AG08396 (cell line): ENCODE results near the gene MRAP.
"Not testable (repeated sequence)": the region's sequence is repeated elsewhere in the genome, so short reads cannot be mapped to it uniquely, and the experiment has no call there.

ENCODE experiments used
- DNase-seq: peaks from one replicate; pipeline ENCODE4 v3.0.0; 2012; ENCODE audit warnings: low spot score, mixed read lengths

MRAP gene

DNA sequence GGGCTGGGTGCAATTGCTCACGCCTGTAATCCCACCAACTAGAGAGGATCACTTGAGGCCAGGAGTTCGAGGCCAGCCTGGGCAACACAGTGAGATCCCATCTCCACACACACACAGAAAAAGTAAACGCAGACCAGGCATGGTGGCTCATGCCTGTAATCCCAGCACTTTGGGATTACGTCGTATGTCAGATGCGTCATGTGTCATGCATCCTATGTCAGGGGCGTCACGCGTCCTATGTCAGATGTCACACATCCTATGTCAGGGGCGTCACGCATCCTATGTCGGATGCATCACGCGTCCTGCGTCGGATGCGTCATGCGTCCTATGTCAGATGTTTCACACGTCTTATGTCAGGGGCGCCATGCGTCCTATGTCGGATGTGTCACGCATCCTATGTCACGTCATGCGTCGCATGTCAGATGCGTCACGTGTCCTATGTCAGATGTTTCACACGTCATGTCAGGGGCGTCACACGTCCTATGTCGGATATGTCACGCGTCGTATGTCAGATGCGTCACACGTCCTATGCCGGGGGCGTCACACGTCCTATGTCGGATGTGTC is 1.5 kb downstream of the MRAP start:
- no peak for DNase-seq

- DNase-seq, result no peak
These were observed 2.9 kb downstream of the MRAP start for GRCh38 chr21:32301596-32301995.

DNA sequence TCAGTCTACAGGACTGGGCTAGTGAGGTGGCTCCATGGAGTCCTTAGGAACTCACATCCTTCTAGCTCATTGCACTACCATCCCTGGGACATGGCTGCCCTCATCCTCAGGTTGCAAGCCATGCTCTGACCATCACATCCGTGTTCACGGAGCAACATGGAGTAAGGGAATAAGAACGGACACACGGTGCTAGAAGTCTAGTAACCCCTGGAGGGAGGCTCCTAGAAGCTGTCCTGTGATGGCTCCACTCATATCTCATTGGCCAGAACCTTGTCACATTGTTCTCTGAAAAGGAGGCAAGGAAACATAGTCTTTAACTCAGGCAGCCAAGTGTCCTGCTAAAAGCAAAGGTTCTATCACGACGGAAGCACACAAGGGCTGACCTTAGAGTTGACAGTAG is 3.9 kb downstream of the MRAP start:
- DNase-seq, result no peak

DNA sequence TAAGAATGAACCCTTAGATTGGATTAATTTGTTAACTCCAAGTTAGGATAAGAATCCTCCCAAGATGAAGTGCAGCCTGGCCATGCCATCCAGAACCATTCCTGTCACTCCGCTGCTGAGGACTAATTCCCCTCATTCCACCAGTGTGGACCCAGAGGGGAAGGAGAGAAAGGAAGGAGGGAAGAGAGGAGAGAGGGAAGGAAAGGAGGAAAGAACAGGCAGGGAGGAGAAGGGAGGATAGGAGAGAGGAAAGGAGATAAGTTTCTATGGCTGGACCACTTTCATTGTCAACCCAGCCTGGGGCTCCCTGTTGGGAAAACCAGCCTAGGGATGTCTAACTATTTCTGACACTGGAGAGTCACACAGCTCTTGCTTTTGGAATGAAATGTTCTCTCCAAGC is 4.7 kb downstream of the MRAP start:
- DNase-seq, result no peak

DNA sequence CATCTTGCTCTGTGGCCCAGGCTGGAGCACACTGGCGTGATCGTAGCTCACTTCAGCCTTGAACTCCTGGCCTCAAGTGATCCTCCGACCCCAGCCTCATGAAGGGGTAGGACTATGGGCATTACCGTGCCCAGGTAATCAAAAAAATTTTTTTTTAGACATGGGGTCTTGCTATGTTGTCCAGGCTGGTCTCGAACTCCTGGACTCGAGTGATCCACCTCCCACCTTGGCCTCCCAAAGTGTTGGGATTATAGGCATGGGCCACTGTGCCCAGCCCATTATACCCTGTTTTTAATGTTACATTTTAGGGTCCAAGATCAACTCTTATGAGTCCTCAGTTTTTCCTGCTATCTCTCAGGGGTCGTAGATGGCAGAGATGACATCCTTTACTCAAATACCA is 6.3 kb downstream of the MRAP start:
- DNase-seq, result no peak

GRCh38 chr21:32306021-32306780 is 7.5 kb downstream of the MRAP start:
- DNase-seq, result no peak

DNA sequence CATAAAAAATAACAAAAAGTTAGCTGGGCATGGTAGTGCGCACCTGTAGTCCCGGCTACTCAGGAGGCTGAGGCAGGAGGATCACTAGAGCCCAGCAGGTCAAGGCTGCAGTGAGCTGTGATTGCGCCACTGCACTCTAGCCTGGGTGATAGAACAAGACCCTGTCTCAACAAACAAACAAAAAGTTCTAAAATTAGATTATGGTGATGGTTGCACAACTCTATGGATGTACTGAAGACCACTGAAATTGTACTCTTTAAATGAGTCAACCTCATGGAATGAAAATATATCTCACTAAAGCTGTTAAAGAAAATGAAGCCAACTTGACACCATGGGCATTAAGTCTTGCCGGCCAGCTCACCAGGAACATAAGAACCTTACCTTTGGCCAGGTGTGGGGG is 9.1 kb downstream of the MRAP start:
- DNase-seq, result no peak

- DNase-seq, result no peak
These were observed 10.0 kb downstream of the MRAP start for GRCh38 chr21:32308696-32309095.

- no peak for DNase-seq
These were observed 11.3 kb downstream of the MRAP start for GRCh38 chr21:32309906-32310460.

DNA sequence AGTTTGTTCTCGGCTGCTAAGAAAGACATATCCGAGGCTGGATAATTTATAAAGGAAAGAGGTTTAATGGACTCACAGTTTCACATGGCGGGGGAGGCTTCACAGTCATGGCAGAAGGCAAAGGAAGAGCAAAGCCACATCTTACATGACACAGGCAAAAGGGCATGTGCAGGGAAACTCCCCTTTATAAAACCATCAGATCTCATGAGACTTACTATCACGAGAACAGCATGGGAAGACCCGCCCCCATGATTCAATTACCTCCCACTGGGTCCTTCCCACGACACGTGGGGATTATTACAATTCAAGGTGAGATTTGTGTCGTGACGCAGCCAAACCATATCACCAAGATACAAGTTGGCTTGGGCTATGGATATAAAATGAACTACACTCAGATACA is 12.3 kb downstream of the MRAP start:
- not testable (repeated sequence) for DNase-seq

DNA sequence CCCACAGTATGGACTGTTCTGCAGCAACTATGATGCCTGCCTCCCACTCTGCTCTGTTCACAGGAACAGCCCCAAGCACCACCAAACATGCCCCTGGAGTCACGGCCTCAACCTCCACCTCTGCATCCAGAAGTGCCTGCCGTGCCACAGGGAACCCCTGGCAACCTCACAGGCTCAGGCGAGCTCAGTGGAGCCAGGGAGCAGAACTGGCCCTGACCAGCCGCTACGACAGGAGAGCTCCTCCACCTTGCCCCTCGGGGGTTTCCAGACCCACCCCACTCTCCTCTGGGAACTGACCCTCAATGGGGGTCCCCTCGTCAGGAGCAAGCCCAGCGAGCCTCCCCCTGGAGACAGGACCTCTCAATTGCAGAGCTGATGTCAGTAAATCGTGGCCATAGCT is 13.0 kb downstream of the MRAP start:
- no peak for DNase-seq

DNA sequence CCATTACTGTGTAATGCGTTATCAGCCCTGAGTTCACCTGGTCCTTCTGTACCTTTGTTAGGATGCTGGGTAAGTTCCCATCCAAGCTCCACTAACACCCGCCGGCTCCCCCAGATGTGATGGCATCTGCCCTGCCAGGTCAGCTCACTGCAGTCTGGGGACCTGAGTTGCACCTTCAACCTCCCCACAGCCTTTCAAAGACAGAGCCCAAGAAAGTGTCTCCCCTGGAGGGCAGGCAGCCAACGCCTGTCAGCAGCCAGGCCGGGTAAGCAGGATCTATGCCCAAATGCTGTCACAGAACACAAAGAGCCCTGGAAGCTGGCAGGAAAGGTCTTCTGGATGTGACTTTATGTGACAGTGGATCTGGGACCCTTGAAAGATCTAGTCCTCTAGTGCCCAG is 13.7 kb downstream of the MRAP start:
- DNase-seq, result no peak

GRCh38 chr21:32312976-32313375 is 14.3 kb downstream of the MRAP start:
- no peak for DNase-seq

DNA sequence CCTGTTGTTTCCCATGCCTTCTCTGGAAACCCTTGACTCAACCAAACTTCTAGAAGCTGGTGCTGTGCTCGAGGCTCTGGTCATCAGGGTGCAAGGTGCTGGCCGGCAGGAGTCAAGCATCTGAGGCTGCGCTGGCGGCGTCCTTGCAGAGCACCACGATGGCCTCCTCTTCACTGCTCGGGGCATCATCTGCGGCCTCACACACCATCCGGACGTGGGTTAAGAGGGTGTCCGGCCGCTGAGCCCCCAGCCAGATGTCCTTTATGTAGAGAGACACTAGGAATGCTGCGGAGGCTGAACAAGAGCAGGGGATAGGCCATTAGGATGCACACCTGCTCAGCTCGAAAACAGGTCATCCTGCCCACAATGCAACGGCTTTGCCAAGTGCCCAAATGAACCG is 16.2 kb downstream of the MRAP start:
- DNase-seq, result no peak

- no peak for DNase-seq
These were observed 17.0 kb downstream of the MRAP start for GRCh38 chr21:32315511-32316281.

DNA sequence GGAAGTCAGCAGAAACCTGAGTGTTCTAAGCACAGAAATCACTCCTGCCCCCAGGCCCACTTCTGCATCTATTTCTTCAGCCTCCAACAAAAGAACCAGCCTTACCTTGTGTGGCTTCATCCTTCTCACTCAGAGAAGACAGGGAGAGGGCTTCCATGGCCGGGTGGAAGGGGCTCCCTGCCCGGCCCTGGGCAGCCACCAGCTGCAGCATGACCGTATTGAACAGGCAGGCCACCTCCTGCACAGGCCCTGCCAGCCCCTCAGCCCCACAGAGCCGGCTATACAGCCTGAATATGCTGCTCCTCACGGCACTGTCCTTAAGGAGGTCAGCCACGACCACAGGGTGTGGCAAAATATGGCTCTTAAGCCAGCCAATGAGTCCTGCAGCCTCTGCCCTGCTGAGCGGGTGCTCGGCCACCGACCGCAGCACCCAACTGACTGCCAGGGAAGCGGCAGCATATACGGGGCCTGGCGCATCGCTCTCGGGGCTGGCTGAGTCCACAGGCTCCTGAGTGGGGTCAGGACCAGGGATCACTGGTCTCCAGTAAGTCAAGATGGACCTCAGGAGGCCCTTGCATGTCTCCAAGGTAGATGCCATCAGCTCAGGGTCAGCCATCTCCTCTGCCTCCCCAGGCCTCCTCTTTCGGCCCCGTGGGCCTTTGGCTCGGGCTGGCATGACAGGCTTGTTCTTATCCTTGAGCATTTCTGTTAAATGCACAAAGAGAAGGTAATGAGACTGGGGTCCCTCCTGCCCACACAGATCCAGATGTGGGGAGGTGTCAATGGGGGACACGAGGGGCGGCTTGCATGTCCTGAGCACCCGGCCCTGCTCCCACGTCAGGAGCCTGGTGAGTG is 17.9 kb downstream of the MRAP start:
- DNase-seq, result no peak

DNA sequence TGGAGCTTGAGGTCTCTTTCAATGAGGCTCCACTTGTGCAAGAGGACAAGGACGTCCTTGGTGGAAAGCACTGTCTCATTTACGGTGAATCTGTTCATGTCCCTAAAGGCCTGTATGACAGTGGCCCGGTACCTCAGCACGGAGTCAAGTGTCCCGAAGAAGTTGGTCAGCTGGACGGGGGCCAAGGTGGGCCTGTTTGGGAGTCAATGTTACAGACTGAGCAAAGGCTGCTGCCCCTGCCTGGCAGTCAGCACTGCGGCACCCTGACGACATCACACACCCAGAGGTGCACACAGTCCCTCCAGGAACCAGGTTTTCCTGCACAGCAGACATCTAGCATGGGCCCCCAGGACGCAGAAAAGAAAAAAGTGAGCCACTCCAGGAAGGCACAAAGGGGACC is 19.1 kb downstream of the MRAP start:
- DNase-seq, result no peak

- no peak for DNase-seq
These were observed 20.4 kb downstream of the MRAP start for GRCh38 chr21:32319012-32319411.

DNA sequence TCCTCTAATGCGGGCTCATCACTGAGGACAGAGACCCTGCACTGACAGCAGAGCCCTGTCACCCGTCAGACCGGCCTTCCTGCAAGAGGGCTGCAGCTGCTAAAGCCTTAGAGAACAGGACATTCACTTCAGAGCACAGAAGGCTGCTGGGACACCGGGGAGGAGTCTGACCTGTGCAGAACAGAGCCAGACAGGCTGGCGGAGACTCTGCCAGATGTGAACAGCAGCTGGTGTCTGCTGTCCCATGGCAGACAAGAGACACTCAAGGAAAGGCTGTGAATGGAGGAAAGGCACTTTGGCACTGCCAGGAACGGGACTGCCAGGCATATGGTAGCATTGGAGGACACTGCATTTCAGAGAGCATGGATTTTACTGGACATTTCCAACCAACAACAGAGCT is 21.4 kb downstream of the MRAP start:
- no peak for DNase-seq

GRCh38 chr21:32320726-32321125 is 22.1 kb downstream of the MRAP start:
- no peak for DNase-seq

- no peak for DNase-seq
These were observed 22.8 kb downstream of the MRAP start for GRCh38 chr21:32321480-32321879.

GRCh38 chr21:32322103-32322502 is 23.4 kb downstream of the MRAP start:
- no peak for DNase-seq
